Activated T-helper 9 cell treated with anti-CD3 and anti-CD28 coated beads, Interleukin-2, amount 50 U/mL, for 16 hours (primary cell): ENCODE data around the gene MLH3.

Experiments used
- DNase-seq: peaks from one replicate; pipeline ENCODE4 v3.0.0-alpha.2; 2020; ENCODE audit warnings: low read depth

Gene MLH3

DNA sequence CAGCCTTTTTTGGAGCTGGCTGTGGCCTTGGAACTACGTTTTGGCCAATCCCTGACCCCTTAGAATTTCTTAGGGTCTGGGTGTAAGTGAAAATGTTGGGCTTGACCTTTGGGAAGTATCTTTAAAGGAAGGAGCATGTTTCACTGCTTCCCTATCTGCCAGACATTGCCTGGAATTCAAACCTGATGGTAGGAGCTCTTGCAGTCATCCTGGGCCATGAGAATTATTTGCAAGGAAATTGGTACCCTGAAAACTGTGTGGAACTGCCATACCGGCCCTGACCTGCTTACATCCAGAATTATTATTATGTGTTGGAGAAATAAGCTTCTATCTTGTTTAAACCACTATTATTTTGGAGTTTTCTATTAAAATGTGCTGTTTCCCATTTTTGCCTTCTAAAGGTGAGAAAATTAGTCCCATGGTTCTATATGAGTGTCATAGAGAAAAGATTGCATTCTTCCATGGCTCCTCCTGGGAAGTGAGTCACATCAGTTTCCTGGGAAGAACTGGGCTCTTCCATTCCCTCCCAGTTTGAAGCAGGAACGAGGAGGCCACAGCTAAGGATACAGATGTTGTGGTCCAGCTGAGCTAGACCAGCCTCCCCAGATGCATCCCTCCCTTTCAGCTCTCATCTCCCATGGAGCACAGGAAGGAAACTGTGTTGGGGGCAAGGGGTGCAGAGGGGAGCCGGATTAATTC is 86.3 kb downstream of the MLH3 start:
- no peak for DNase-seq
